GM21423 (cell line): ENCODE measurements around the gene WDFY3.

ENCODE experiments used
- ATAC-seq: cut with Tn5 transposase; IDR thresholded peaks from one replicate; pipeline ENCODE4 v1.9.1; 2021; ENCODE audit warnings: mild to moderate bottlenecking, moderate library complexity; ENCODE audit not compliant: unreplicated experiment

The WDFY3 gene

DNA sequence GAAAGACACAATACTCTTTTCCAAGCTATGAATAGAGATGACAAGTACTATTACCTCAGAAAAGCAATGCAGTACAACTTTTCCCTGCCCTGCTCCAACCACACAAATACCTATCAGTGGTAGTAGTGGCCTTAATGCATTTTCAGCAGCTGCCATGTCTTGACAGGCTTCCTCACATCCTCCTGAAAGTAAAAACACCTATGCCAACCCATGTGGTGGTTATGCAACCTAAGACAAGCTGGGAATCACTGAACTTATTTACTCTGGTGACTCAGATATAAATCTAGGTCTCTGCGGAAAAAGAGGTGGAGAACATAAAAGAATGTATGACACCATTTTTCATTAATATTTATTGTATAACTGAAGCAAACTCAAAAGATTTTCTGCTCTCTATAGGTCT is 14.5 kb downstream of the WDFY3 start:
- no peak for ATAC-seq

DNA sequence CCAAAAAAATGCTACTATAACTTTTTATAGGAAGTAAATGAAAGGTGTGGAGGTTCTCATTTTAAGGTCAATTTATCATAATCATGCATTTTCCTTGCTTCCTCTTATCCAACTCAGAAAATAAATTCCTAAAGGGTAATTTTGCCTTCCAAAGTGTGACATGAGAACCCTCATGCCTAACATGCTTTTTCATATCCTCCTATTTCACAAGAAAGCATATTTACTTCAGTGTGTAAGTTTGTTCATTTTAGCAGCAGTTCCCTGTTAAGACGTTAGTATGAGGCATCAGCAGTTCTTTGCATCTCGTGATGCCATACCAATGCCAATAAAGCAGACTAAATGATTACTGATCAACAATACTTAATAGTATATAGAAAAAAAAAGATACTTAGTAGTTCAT is 18.4 kb downstream of the WDFY3 start:
- ATAC-seq = no peak

DNA sequence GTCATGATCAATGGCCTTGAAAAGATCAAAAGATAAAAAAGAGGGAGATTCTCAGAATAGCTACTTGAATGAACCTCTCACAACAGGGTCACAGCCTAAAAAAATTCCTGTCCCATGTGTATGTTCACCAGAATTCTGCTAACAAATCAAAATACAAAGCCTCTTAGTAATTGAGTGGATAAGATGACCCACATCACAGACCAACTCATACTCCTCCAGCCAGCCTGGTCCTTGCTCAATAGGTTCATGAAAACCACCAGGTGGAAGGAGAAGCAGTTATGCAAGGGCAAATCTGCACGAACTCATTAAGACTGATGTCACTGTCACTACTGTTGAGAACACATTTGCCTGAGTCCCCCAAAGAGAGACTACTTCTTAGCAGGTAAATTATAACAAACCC is 21.5 kb downstream of the WDFY3 start:
- ATAC-seq = no peak

DNA sequence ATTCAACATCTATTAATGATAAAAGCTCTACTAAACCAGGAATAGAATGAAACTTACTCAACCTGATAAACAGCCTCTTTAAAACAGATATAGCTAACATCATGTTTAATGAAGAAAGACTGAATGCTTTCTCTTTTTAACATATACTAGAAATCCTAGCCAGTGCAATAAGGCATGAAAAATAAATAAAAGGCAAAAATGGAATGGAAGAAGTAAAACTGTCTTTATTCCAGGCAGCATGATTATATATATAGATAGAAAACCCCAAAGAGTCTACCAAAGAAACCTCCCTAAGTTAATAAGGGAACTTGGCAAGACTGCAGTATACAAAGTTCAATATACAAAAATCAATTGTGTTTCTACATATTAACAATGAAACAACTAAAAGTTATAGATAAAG is 25.5 kb downstream of the WDFY3 start:
- ATAC-seq = no peak

DNA sequence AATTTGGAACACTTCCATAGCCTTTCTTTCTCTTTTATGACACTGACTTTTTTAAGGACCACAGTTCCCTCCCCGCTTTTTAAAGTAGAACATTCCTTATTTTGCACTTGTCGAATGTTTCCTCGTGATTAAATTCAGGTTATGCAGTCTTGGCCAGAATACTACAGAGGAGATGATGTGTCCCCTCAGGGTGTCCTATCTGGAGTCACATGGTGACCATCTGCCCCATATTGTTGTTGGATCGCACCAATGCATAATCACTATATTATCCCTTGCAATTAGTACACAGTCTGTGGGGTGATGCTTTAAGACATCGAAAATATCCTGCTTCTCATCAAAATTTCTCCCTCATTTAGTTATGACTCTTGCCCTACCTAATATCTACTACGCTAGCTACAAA is 27.4 kb downstream of the WDFY3 start:
- ATAC-seq = no peak

DNA sequence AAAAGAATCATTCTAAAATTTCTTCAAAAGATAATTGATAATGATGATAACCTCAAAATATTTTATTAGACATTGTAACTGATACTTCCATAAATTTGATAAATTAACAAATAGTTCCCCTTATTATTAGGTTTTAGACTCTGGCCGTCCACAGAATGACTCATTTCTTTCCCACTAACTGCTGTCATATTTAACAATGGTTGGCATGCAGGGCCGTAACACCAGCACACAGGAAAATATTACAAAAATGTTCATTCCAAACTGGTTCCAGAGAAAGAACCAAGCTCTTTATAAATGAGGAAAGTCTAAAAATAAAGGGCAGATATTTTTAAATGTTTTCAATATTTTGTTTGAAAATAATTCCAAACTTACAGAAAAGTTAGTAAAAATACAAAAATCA is 28.2 kb downstream of the WDFY3 start:
- no peak for ATAC-seq

DNA sequence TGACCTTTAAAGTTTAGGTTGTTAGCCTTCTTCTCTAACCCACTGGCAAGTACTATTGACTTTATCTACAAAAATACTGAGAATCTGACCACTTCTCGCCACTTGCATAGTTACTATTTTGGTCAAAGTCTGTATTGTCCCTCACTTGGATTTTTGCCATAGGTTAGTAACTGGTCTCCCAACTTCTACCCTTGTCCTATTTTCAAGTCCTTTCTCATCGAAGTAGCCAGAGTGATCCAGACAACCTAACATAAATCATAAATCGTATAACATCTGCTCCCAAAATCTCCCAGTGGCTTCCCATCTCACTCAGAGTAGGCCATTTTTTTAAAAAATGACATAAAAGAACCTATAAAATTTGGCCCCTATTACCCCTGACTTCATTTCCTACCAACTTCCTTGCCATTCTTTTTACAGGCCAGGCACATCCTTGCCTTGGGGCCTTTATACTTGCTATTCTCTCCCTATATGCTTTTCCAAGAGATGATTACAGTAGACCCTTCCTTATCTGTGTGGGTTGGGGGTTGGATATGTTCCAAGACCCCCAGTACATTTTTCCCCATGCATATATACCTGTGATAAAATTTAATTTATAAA is 29.0 kb downstream of the WDFY3 start:
- no peak for ATAC-seq

DNA sequence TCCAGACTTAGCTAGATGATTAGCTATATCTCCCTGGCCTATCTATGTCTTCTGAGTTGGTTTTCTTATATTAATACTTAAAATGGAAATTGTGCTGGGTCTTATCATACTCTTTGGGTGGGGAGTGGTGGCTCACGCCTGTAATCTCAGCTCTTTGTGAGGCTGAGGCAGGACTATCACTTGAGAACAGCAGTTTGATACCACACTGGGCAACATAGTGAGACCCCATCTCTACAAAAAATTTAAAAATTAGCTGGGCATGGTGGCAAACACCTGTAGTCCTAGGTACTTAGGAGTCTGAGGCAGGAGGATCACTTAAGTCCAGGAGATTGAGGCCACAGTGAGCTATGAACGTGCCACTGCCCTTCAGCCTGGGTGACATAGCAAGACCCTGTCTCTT is 30.4 kb downstream of the WDFY3 start:
- ATAC-seq = no peak

DNA sequence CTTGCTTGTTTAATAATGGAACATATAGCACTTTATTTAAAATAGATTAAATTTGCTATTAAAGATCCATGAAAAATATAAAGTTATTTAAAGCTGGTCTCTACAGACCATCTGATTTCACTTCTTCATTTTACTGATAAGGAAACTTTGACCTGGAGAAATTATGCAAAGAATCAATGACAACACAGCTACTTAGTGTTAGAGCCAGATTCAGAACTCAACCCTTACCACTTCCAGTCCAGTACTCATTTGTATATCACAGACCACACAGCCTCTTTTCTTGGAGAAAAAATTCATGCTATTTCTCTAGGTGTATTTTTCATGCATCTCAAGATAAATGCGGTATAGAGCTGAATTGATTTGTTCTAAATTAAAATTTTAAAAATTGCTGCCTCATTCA is 34.0 kb downstream of the WDFY3 start:
- ATAC-seq = no peak

DNA sequence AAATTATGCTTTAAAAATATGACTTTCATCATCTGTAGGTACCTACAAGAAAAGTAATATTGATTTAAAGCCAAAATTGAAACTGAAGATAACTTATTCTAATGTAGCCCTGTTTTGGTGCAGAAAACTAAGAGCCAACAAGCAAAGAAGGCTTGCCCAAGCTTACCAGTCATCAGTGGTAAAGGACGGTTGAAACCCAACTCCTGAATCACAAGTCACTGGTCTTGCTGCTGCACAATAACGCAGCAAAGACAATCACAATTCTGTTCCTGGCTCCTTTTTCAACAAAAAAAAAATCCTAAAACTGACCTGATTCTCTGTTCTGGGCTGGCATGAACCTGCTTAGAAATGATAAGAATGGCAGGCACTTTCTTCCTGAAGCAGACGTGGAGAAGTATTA is 34.5 kb downstream of the WDFY3 start:
- no peak for ATAC-seq

DNA sequence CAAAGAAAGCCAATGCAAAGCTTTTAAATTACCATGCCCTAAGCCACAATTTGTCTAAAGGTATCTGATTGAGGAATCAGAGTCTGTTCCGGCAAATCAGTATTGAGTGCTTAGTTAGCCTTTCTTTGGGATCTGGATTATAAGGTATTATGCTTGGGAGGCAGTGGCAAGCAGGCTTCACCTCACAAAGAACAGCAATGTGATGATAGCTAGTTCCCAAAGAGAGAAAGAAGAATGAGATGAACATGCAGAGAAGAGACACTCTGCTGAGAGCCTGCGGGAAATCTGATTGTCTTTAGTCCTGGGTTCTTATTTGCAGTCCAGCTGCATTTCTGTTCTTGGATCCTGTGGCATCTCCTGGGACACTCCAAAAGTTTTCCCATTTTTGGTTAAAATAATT is 35.2 kb downstream of the WDFY3 start:
- ATAC-seq = no peak

DNA sequence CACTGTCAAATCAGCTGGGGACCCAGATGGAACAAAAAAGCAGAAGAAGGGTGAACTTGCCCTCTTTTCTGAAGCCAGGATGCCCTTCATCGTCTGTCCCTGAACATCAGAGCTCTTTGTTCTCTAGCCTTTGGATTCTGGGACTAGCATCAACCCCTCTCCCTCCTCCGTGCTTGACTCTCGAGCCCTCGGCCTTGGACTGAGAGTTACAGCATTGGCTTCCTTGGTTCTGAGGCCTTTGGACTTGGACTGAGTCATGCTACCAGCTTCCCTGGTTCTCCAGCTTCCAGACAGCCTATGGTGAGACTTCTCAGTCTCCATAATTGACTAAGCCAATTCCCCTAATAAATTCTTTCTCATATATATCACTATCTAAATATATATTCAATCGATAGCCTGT is 38.4 kb downstream of the WDFY3 start:
- no peak for ATAC-seq

DNA sequence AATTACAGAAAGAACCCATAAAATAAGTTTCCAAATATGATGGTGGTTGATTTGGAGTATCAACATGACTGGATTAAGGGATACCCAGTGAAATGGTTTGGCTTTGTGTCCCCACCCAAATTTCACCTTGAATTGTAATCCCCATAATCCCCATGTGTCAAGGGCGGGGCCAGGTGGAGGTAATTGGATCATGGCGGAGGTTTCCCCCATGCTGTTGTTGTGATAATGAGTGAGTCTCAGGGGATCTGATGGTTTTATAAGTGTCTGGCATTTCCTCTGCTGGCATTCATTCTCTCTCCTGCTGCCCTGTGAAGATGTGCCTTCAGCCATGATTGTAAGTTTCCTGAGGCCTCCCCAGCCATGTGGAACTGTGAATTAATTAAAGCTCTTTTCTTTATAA is 39.1 kb downstream of the WDFY3 start:
- ATAC-seq = no peak

DNA sequence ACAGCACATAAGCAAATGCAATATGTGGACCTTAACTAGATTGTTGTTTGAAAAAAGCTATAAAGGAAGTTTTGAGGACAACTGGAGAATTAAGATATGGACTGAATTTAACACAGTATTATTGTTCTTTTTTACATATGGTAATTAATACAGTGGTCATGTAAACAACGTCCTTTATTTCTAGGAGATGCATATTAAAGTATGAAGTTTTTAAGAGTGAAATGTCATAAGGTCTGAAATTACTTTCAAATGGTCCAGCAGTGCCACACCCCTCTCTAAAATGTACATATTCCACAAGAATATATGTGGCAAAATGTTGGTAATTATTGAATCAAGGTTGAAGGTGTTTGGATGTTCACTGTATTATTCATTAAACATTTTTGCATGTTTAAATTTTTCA is 40.9 kb downstream of the WDFY3 start:
- no peak for ATAC-seq

DNA sequence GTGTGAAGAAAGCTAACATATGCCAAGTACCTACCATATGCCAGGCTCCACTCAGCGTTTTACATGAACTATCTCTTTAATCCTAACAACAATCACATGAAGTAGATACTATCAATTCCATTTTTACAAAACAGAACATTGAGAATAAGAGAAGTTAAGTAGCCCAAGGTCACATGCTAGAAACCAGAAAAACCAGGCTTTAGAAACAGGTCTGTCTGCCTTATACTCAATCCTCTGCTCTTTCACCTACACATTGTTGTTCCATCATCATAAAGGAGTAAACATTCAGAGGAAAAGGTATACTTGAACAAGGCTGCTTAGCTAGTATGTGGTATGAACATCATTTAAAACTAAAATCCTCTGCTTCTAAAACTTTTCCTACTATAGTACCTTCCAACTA is 42.1 kb downstream of the WDFY3 start:
- ATAC-seq = no peak

DNA sequence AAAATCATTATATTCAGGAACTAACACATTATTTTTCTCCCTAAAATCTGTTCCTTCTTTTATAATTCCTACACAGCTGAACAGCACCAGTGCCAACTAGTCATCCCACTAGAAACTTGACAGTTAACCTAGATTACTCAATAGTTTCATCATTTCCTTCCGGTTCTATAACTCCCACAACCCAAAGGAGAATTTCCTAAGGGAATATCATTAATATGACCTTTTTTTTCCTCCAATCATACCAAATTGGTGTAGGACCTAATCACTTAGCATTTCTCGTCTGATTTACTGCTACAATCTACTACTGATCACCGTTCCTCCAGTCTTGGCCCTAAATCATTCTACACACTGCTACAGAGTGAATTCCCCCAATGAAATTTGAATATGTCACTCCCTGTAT is 45.9 kb downstream of the WDFY3 start:
- ATAC-seq = no peak

DNA sequence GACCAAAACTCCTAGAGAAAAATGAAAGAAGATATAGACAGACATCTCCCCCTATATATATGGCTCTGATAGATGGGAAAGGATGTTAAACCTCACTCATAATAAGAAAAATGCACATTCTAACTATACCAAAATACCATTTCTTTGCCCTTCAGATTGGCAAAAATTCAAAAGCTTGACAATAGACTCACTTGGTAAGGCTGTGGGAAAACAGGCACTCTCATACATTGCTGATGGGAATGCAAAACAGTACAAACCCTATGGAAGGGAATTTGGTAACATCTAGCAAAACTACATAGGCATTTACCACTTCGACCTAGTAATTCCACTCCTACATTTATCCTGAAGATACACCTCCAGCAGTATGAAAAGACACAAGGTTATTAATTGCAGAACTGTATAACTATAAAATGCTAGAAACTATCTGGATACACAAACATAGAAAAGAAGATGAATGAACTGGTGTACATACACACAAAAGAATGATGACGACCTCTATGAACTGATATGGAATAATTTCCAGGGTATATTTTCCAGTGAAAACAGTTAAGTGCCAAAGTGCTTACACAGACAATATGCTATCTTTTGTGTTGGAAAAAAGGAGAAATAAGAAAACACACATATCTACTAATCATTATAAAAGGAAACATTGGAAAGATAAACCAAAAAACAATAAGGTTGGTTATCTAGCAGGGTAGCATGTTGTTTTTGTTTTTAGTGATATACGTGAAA is 48.5 kb downstream of the WDFY3 start:
- no peak for ATAC-seq

DNA sequence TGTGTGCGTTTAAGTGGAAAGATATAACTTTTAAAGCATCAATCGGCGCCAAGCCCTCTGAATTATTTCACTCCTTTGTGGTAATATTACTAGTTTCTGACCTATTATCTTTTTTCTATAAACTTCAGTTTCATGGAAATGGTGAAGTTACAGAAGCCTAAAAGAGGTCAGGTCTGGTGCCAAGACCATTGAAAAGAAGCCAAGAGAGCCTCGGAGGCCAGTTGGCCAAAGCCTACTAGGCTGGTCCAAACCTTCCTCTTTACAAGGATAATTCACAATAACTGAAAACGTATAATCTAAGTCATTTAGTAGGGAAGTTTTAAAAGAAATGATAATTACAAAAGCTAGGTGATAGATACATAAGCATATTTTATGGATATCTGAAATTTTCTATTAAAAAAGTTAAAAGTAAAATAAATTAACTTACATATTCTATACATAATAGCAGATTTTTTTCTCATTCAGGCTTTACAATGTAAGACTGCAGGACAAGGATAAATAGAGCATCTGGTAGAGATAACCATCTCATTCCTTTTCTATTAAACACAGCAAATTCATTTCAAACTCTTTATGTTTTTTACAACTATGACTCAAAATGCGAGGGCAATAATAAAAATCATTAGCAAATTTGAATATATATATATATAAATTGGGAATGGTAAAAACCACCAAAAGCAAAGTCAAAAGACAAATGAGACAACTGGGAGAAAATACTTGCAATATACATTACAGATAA is 49.2 kb downstream of the WDFY3 start:
- ATAC-seq = no peak

DNA sequence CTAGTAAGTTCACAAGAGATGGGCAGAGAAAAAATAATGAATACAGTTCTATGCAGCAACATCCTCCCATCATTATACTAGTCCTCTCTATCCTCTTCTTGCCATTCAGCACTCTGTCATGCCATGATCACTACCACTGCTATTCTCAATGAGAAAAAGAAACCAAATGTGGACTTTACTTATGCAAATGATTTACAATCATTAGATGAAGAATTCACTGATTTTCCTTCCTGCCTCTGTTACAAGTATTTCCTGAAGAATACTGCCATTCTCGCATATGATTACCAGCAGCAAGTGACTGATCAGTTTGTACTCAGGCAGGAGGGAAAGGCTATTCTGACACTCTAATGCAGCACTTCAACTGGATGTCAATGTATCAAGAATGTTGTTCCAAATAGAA is 50.3 kb downstream of the WDFY3 start:
- ATAC-seq = no peak

DNA sequence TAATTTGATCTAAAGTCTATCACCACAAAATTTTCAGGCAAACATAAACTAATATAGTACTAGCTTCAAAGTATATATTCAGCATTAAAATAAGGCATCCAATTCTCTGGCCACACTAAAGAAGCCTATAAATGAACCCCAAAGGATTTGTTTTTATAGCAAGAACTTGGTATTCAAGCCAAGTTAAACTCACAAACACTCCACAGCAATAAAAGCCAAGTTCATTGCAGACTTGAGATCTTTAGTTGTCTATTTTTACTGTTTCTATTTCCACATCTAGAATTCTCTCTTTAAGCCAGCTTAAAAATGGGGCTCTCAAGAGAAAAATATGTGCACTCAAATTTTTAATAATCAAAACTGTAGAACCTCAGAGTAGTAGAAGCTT is 51.1 kb downstream of the WDFY3 start:
- no peak for ATAC-seq

DNA sequence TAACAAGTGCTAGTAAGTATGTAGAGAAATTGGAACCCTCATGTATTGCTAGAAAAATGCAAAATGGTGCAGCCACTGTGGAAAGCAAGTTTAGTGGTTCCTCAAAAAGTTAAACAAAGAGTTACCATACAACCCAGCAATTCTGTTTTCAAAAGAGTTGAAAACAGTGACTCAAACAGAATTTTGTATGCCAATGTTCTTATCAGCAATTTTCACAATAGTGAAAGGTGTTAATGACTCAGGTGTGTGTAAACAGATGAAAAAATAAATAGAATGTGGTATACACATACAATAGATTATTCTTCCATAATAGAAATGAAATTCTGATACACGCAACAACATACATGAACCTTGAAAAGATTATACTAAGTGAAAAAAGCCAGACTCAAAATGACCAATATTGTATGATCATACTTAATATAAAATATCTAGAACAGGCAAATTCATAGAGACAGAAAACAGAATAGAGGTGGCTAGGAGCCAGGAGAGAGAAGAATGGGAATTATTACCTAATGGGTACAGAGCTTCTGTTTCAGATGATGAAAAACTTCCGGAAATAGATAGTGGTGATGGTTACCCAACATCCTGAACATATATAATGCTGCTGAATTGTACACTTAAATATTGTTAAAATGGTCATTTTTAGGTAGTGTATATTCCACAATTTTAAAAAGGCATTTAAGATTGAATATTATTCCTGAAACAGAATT is 51.6 kb downstream of the WDFY3 start:
- no peak for ATAC-seq

DNA sequence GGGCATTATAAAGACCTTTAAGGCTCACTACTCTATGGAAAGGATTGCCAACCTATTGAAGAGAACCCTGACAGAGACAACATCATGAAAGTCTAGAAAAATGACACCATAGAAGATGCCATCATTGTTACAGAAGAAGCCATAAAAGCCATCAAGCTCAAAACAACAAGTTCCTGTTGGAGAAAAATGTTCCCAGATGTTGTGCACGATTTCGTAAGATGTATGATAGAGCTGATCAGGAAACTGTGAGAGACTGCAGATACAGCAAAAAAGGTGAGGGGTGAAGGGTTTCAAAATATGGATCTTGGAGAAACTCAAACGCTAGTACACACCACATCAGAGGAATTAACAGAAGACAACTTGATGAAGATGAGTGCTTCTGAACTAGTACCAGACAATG is 53.3 kb downstream of the WDFY3 start:
- ATAC-seq = no peak
